GM12801 (cell line): ENCODE results near the gene THSD4.

Experiments
- CTCF ChIP-seq: IDR thresholded peaks from one replicate; pipeline ENCODE4 v1.5.1; 2011; ENCODE audit warnings: control low read depth; ENCODE audit not compliant: insufficient read length; ENCODE audit errors: extremely low read depth

The THSD4 gene

GRCh38 chr15:71691458-71692417 is 576.5 kb downstream of the THSD4 start:
- no peak for TF ChIP-seq CTCF

- no peak for TF ChIP-seq CTCF
Measured at GRCh38 chr15:71697236-71697635, 582.0 kb downstream of the THSD4 start.

- no peak for TF ChIP-seq CTCF
Measured at GRCh38 chr15:71698030-71698429, 582.8 kb downstream of the THSD4 start.

DNA sequence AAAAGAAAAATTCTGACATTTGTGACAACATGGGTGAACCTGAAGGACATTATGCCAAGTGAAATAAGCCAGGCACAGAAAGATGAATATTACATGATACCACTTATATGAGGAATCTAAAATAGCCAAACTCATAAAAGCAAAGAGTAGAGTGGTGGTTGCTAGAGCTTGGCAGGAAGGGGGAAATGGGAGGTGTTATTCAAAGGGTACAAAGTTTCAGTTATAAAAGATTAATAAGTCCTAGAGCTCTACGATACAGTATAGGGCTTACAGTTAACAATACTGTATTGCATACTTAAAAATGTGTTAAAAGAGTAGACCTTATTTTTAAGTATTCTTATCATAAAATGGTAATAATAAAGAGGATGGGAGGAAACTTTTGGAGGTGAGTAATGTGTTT is 583.5 kb downstream of the THSD4 start:
- TF ChIP-seq CTCF = no peak

DNA sequence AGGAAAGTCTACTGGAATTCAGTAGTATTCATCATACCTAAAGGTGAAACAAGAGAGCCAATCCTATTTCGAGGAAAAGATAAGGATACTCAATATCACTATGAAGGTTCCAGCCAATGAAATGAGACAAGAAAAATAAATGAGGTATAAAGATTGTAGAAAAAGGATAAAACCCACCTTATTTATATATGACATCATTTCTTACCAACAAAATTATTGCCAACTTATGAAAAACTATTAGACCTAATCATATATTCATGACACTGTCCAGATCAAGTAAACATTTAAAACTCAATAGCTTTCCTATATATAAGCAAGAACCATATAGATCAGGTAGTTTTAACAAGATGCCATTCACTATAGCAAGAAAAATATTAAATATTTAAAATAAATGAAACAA is 584.7 kb downstream of the THSD4 start:
- TF ChIP-seq CTCF = no peak

DNA sequence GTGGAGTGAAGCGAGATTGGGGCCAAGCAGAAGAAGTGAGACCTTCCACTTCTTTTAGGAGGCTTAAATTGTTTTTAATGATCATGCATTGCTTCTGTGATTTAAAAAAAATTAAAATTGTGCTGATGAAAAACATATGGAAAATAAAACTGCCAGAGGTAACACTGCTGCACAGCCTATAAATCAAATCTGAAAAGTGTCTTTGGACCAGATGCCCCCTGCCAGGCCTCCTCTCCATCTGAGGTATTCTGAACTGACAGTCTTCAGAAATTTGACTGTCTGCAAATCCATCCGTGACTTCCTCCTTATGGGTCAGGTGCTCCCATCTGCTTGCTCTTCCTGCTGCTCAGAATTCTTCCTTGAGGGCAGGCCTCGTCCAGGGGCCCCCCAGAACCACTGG is 586.5 kb downstream of the THSD4 start:
- no peak for TF ChIP-seq CTCF

GRCh38 chr15:71702496-71702895 is 587.2 kb downstream of the THSD4 start:
- no peak for TF ChIP-seq CTCF
